B cell (primary cell): ENCODE measurements around the gene XPO6. TPM values are rescaled to one million over a fixed set of nuclear protein-coding genes. Genes with fewer than 3 reads are reported as not detected.

ENCODE experiments used
- ATAC-seq: fragments of 200-7000 bp; cut with Tn5 transposase; one replicate; pipeline ENCODE4 v1.10.0; 2021; ENCODE audit warnings: low read depth, mild to moderate bottlenecking, moderate number of reproducible peaks, moderate library complexity
- CTCF ChIA-PET: fragments of 350-600 bp; sonication (Branson Sonifier 250); formaldehyde crosslinking; loops from one replicate; lab custom pipeline; 2021; ENCODE audit warnings: antibody characterized with exemption, inconsistent platforms; lab: Charles Lee
- POLR2A ChIA-PET: fragments of 350-600 bp; sonication (Branson Sonifier 250); formaldehyde crosslinking; loops from one replicate; lab custom pipeline; 2021; ENCODE audit warnings: antibody characterized with exemption; lab: Charles Lee
- DNase-seq: peaks from one replicate; pipeline ENCODE4 v3.0.0; 2013
- H2AFZ ChIP-seq: 2 replicates; pipeline ENCODE4 v1.6.1; 2012; ENCODE audit warnings: mild to moderate bottlenecking, low read depth, low read length; ENCODE audit not compliant: insufficient read depth, poor library complexity, severe bottlenecking
- H3K27ac ChIP-seq, 2 donors: 1 replicate in 1 of 2; 2 replicates in 1 of 2; pipeline ENCODE4 v1.5.1; 2012 to 2013; ENCODE audit warnings: low read length in 2 of 2, mild to moderate bottlenecking in 2 of 2, moderate library complexity in 1 of 2
- H3K27me3 ChIP-seq, 4 experiments: fragments of 200-600 bp in 1 of 4; sonication (generic) in 1 of 4; replicated peaks in 1 of 4; 1 replicate in 2 of 4; 2 replicates in 2 of 4; pipeline versions ENCODE4 v1.6.1 to v1.7.0; 2013 to 2016; ENCODE audit warnings: low read length in 3 of 4, mild to moderate bottlenecking in 2 of 4, mixed read lengths in 1 of 4, moderate library complexity in 1 of 4; ENCODE audit not compliant: insufficient read depth in 4 of 4, control insufficient read depth in 3 of 4; ENCODE audit errors: control extremely low read depth in 1 of 4
- H3K36me3 ChIP-seq, 2 experiments: replicated peaks in 1 of 2; 1 replicate in 1 of 2; 2 replicates in 1 of 2; pipeline versions ENCODE4 v1.6.1 to v1.7.1; 2013; ENCODE audit warnings: low read length in 1 of 2; ENCODE audit not compliant: insufficient read depth in 2 of 2, control insufficient read depth in 1 of 2; ENCODE audit errors: control extremely low read depth in 1 of 2, extremely low read depth in 1 of 2
- H3K4me1 ChIP-seq, 2 donors: fragments of 200-600 bp in 1 of 2; sonication (generic) in 1 of 2; 1 replicate in 1 of 2; 2 replicates in 1 of 2; pipeline versions ENCODE4 v1.5.1 to v1.6.1; 2013 to 2017; ENCODE audit warnings: low read length in 2 of 2; ENCODE audit not compliant: control insufficient read depth in 2 of 2, insufficient read depth in 2 of 2
- H3K4me2 ChIP-seq: replicated peaks from 2 replicates; pipeline ENCODE3; 2012; ENCODE audit warnings: mild to moderate bottlenecking, low read depth, low read length; ENCODE audit not compliant: poor library complexity, severe bottlenecking
- H3K4me3 ChIP-seq, 5 experiments: fragments of 200-600 bp in 1 of 5; sonication (generic) in 1 of 5; 1 replicate in 3 of 5; 2 replicates in 2 of 5; pipeline versions ENCODE4 v1.5.1 to v1.7.0; 2011 to 2016; ENCODE audit warnings: low read length in 4 of 5, mild to moderate bottlenecking in 4 of 5, low read depth in 2 of 5, control low read depth in 1 of 5, moderate library complexity in 1 of 5; ENCODE audit not compliant: insufficient read depth in 1 of 5; ENCODE audit errors: control extremely low read depth in 1 of 5, extremely low read depth in 1 of 5
- H3K79me2 ChIP-seq: fragments of 200-600 bp; sonication (generic); one replicate; pipeline ENCODE4 v1.6.0; 2016; ENCODE audit warnings: low read length; ENCODE audit not compliant: control insufficient read depth, insufficient read depth
- H3K9ac ChIP-seq: fragments of 200-600 bp; sonication (generic); 2 replicates; pipeline ENCODE4 v1.6.1; 2017; ENCODE audit warnings: mild to moderate bottlenecking, low read length, moderate library complexity
- H3K9me3 ChIP-seq, 3 donors: one replicate each; pipeline versions ENCODE4 v1.6.1 to v1.7.1; 2013; ENCODE audit warnings: low read length in 2 of 3; ENCODE audit not compliant: control insufficient read depth in 2 of 3, insufficient read depth in 1 of 3; ENCODE audit errors: control extremely low read depth in 1 of 3
- H4K20me1 ChIP-seq: 2 replicates; pipeline ENCODE4 v1.6.0; 2012; ENCODE audit warnings: mild to moderate bottlenecking, low read length; ENCODE audit not compliant: insufficient read depth, control insufficient read depth, poor library complexity, severe bottlenecking
- H3K27ac Mint-ChIP-seq: one replicate; pipeline ENCODE4 v1.8.0; 2021; ENCODE audit warnings: mixed read lengths
- H3K27me3 Mint-ChIP-seq: one replicate; pipeline ENCODE4 v1.8.0; 2021; ENCODE audit warnings: mixed read lengths
- H3K4me1 Mint-ChIP-seq: one replicate; pipeline ENCODE4 v1.8.0; 2021; ENCODE audit warnings: mixed read lengths
- H3K4me3 Mint-ChIP-seq: one replicate; pipeline ENCODE4 v1.8.0; 2021; ENCODE audit warnings: mixed read lengths
- H3K9me3 Mint-ChIP-seq: one replicate; pipeline ENCODE4 v1.8.0; 2022; ENCODE audit warnings: mixed read lengths; ENCODE audit not compliant: insufficient read depth
- CTCF ChIP-seq: fragments of 200-600 bp; IDR thresholded peaks from one replicate; pipeline ENCODE4 v1.8.0; 2022; ENCODE audit warnings: antibody characterized with exemption, mild to moderate bottlenecking
- EZH2 ChIP-seq: IDR thresholded peaks from 2 replicates; pipeline ENCODE4 v1.6.1; 2012; ENCODE audit warnings: borderline replicate concordance, low read depth, mild to moderate bottlenecking, moderate library complexity, low read length; ENCODE audit not compliant: insufficient read depth, poor library complexity, severe bottlenecking
- WGBS: methylation state at CpG from one replicate; pipeline ENCODE4 v1.1.5; 2013; ENCODE audit warnings: missing lambda C conversion rate; ENCODE audit not compliant: insufficient coverage; 5-methylcytosine and 5-hydroxymethylcytosine counted together
- intact Hi-C: fragments of 100-400 bp; cut with micrococcal nuclease; formaldehyde crosslinking; loops from one replicate; pipeline ENCODE4 v1.10.0; 2022
- polyA plus RNA-seq: library from polyadenylated mRNA; depleted of rRNA; stranded (reverse); fragments of >200 nt; gene quantifications from 2 replicates; pipeline ENCODE4 v1.2.3, GENCODE V29; 2012
- total RNA-seq, 2 donors: library from RNA; stranded (reverse); fragments of 120-200 nt in 1 of 2; gene quantifications; 1 replicate in 1 of 2; 2 replicates in 1 of 2; pipeline versions ENCODE4 v1.2.3 to v1.2.4, GENCODE V29; 2013 to 2022

The XPO6 gene
- total and polyA plus RNA-seq, 2 donors (not counting 1 experiment from before 2014, with no cell fraction given), result 259 to 303 TPM

GRCh38 chr16:28187595-28188004, 24.2 kb downstream of the XPO6 start:
- peak overlapping the region; percentile 92 to 93 for H3K27ac ChIP-seq
- peaks cover 91% of the 10 kb centered on the region for H3K79me2 ChIP-seq
- H3K4me1 ChIP-seq, result peaks cover 70 to 80% of the 10 kb centered on the region in 2 donors
- no peaks in the 10 kb centered on the region for H4K20me1 ChIP-seq
- ChIA-PET CTCF (interaction anchor here (1.7 to 2.1 kb wide), 4 partner anchors 20 to 46 kb away, joined by 5 to 14 read pairs (median 9); no protein-coding TSS in a partner anchor), POLR2A (interaction anchor here (1.1 to 2.9 kb wide), 2 partner anchors 10 to 23 kb away, joined by 3 to 25 read pairs; partner anchors contain the start of gene XPO6)
- H3K4me3 Mint-ChIP-seq, result peak overlapping the region; percentile 85
- no peak for TF ChIP-seq CTCF
- no peaks in the 10 kb centered on the region for H3K27me3 Mint-ChIP-seq
- no peak overlapping the region for H2AFZ ChIP-seq
- peaks cover 5 to 11% of the 10 kb centered on the region in 2 experiments for H3K36me3 ChIP-seq
- no peaks in the 10 kb centered on the region for H3K27me3 ChIP-seq
- intact Hi-C loops, result loop anchor here (1.0 kb wide), 2 partner anchors 25 to 46 kb away; no protein-coding TSS in a partner anchor
- peak overlapping the region; percentile 1 to 63 (median 41) for H3K4me3 ChIP-seq
- H3K9me3 ChIP-seq, result peaks cover 0 to 1% (median 0%) of the 10 kb centered on the region in 3 donors
- peak overlapping the region; percentile 77 for H3K4me2 ChIP-seq
- peaks cover 2% of the 10 kb centered on the region for H3K9me3 Mint-ChIP-seq
- H3K9ac ChIP-seq, result peak overlapping the region; percentile 65
- DNase-seq (peak; percentile 74), ATAC-seq (peak; percentile 36)
- peaks cover 84% of the 10 kb centered on the region for H3K4me1 Mint-ChIP-seq
- whole genome bisulfite sequencing, result no CpG with 5 or more reads among the region's 2 CpGs
- H3K27ac Mint-ChIP-seq, result peak overlapping the region; percentile 81

- POLR2A ChIA-PET, result interaction anchor here (2.9 kb wide), 1 partner anchor 24 kb away, joined by 25 read pairs; the partner anchor contains the start of gene XPO6
- H4K20me1 ChIP-seq, result no peaks in the 10 kb centered on the region
Observed at GRCh38 chr16:28186752-28187151, 25.0 kb downstream of the XPO6 start.

More at GRCh38 chr16:28186752-28187151, 25.0 kb downstream of the XPO6 start:
- peak overlapping the region; percentile 77 for H3K4me2 ChIP-seq
- H3K36me3 ChIP-seq, result peaks cover 5 to 11% of the 10 kb centered on the region in 2 experiments
- peak overlapping the region; percentile 92 to 93 for H3K27ac ChIP-seq
- no CpG with 5 or more reads among the region's 4 CpGs for WGBS
- H3K27me3 ChIP-seq, result no peaks in the 10 kb centered on the region
- H3K27ac Mint-ChIP-seq, result peak overlapping the region; percentile 81
- H2AFZ ChIP-seq, result peak overlapping the region; percentile 12
- ATAC-seq (no peak), DNase-seq (peak; percentile 25)
- peak overlapping the region; percentile 46 for H3K4me3 Mint-ChIP-seq
- H3K4me3 ChIP-seq, result peak overlapping the region in 1 of 5 experiments; percentile 63
- intact Hi-C loops, result loop anchor here (1.0 kb wide), 2 partner anchors 26 to 45 kb away; no protein-coding TSS in a partner anchor
- peaks cover 87% of the 10 kb centered on the region for H3K4me1 Mint-ChIP-seq
- H3K9me3 Mint-ChIP-seq, result peaks cover 2% of the 10 kb centered on the region
- peaks cover 93% of the 10 kb centered on the region for H3K79me2 ChIP-seq
- H3K9ac ChIP-seq, result peak overlapping the region; percentile 65
- peaks cover 70 to 79% of the 10 kb centered on the region in 2 donors for H3K4me1 ChIP-seq
- peaks cover 0 to 1% (median 0%) of the 10 kb centered on the region in 3 donors for H3K9me3 ChIP-seq
- CTCF ChIA-PET, result no interaction called here
- H3K27me3 Mint-ChIP-seq, result no peaks in the 10 kb centered on the region
- TF ChIP-seq EZH2 (no peak), CTCF (no peak)
